Testis (tissue), 2 donors: ENCODE data around the gene UNC13B.

Experiments used
- POLR2A ChIP-seq: fragments of 450-650 bp; IDR thresholded peaks from one replicate; pipeline ENCODE4 v1.6.1; 2017; ENCODE audit warnings: antibody characterized with exemption, mild to moderate bottlenecking, moderate library complexity
- TF ChIP-seq, protein P1 (sequence below), 3 experiments: fragments of 450-650 bp in 2 of 3; fragments of 200-600 bp in 1 of 3; sonication (generic) in 1 of 3; IDR thresholded peaks; one replicate each; pipeline ENCODE4 v1.5.1; 2016 to 2019; ENCODE audit warnings: antibody characterized with exemption in 3 of 3, mild to moderate bottlenecking in 2 of 3, moderate library complexity in 1 of 3

DNA sequence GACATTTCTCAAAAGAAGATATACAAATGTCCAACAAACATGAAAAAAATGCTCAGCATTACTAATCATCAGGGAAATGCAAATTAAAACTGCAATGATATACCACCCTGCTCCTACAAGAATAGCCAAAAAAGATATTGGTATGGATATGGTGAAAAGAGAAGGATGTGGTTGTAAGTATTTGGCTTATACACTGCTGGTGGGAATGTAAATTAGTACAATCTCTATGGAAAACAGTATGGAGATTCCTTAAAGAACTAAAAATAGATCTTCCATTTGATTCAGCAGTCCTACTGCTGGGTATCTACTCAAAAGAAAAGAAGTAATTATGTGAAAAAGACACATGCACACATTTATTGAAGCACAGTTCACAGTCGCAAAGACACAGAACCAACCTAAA, 260.5 kb downstream of the UNC13B start:
- TF ChIP-seq, protein P1, sequence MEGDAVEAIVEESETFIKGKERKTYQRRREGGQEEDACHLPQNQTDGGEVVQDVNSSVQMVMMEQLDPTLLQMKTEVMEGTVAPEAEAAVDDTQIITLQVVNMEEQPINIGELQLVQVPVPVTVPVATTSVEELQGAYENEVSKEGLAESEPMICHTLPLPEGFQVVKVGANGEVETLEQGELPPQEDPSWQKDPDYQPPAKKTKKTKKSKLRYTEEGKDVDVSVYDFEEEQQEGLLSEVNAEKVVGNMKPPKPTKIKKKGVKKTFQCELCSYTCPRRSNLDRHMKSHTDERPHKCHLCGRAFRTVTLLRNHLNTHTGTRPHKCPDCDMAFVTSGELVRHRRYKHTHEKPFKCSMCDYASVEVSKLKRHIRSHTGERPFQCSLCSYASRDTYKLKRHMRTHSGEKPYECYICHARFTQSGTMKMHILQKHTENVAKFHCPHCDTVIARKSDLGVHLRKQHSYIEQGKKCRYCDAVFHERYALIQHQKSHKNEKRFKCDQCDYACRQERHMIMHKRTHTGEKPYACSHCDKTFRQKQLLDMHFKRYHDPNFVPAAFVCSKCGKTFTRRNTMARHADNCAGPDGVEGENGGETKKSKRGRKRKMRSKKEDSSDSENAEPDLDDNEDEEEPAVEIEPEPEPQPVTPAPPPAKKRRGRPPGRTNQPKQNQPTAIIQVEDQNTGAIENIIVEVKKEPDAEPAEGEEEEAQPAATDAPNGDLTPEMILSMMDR (IDR thresholded peaks at IDR 0.05): no peak
- no peak for TF ChIP-seq POLR2A
